SK-N-SH treated with all-trans-retinoic acid at 6 μM for 48 hours (cell line): Measurements from ENCODE around the gene IQSEC1.

Experiments used
- ATAC-seq: fragments of 200-7000 bp; cut with Tn5 transposase; 3 replicates; pipeline ENCODE4 v1.9.1; 2020; ENCODE audit warnings: mild to moderate bottlenecking, moderate library complexity
- ARNTL ChIP-seq: fragments of 450-650 bp; formaldehyde crosslinking; IDR thresholded peaks from 2 replicates; pipeline ENCODE4 v1.5.0; 2020; ENCODE audit warnings: low read depth, mild to moderate bottlenecking, moderate library complexity, borderline replicate concordance
- BACH2 ChIP-seq: fragments of 250-450 bp; sonication (Bioruptor Pico); IDR thresholded peaks from 2 replicates; pipeline ENCODE4 v1.9.0; 2021; ENCODE audit warnings: mild to moderate bottlenecking, borderline replicate concordance
- CSDC2 ChIP-seq: fragments of 250-450 bp; sonication (Bioruptor Pico); IDR thresholded peaks from 2 replicates; pipeline ENCODE4 v1.5.0; 2020; ENCODE audit warnings: mild to moderate bottlenecking, moderate library complexity
- CSRNP3 ChIP-seq: fragments of 250-450 bp; sonication (Bioruptor Pico); IDR thresholded peaks from 2 replicates; pipeline ENCODE4 v1.5.1; 2021; ENCODE audit warnings: mild to moderate bottlenecking, moderate library complexity
- ESRRG ChIP-seq: fragments of 250-450 bp; sonication (Bioruptor Pico); IDR thresholded peaks from 2 replicates; pipeline ENCODE4 v1.6.1; 2021; ENCODE audit warnings: mild to moderate bottlenecking
- GLIS3 ChIP-seq: fragments of 250-450 bp; sonication (Bioruptor Pico); IDR thresholded peaks from 2 replicates; pipeline ENCODE4 v1.5.0; 2020; ENCODE audit warnings: mild to moderate bottlenecking, moderate library complexity
- ISL1 ChIP-seq: fragments of 250-450 bp; sonication (Bioruptor Pico); IDR thresholded peaks from 2 replicates; pipeline ENCODE4 v2.1.2; 2022; ENCODE audit warnings: mild to moderate bottlenecking, moderate library complexity
- OSR1 ChIP-seq: fragments of 250-450 bp; sonication (Bioruptor Pico); IDR thresholded peaks from 2 replicates; pipeline ENCODE4 v1.8.0; 2022; ENCODE audit warnings: moderate library complexity, mild to moderate bottlenecking, inconsistent platforms
- PATZ1 ChIP-seq: fragments of 250-450 bp; sonication (Bioruptor Pico); IDR thresholded peaks from 2 replicates; pipeline ENCODE4 v1.8.0; 2020; ENCODE audit warnings: mild to moderate bottlenecking, moderate library complexity, borderline replicate concordance
- POU6F1 ChIP-seq: fragments of 250-450 bp; sonication (Bioruptor Pico); IDR thresholded peaks from 2 replicates; pipeline ENCODE4 v1.8.0; 2021; ENCODE audit warnings: low read depth, mild to moderate bottlenecking, moderate library complexity, borderline replicate concordance
- PPARA ChIP-seq: fragments of 250-450 bp; sonication (Bioruptor Pico); IDR thresholded peaks from 2 replicates; pipeline ENCODE4 v1.5.0; 2020; ENCODE audit warnings: mild to moderate bottlenecking, borderline replicate concordance
- RARB ChIP-seq: fragments of 250-450 bp; sonication (Bioruptor Pico); IDR thresholded peaks from 2 replicates; pipeline ENCODE4 v1.8.0; 2021; ENCODE audit warnings: mild to moderate bottlenecking, moderate library complexity
- SNAI2 ChIP-seq: fragments of 250-450 bp; sonication (Bioruptor Pico); IDR thresholded peaks from 2 replicates; pipeline ENCODE4 v1.5.0; 2020; ENCODE audit warnings: mild to moderate bottlenecking, moderate library complexity
- TCF4 ChIP-seq: fragments of 250-450 bp; sonication (Bioruptor Pico); IDR thresholded peaks from 2 replicates; pipeline ENCODE4 v1.8.0; 2021; ENCODE audit warnings: mild to moderate bottlenecking, moderate library complexity, borderline replicate concordance
- TOX ChIP-seq: fragments of 250-450 bp; sonication (Bioruptor Pico); IDR thresholded peaks from 2 replicates; pipeline ENCODE4 v1.8.0; 2021; ENCODE audit warnings: mild to moderate bottlenecking, moderate library complexity, borderline replicate concordance
- ZC3H10 ChIP-seq: fragments of 250-450 bp; sonication (Bioruptor Pico); IDR thresholded peaks from 2 replicates; pipeline ENCODE4 v1.5.1; 2021; ENCODE audit warnings: mild to moderate bottlenecking, moderate library complexity
- ZFP3 ChIP-seq: fragments of 250-450 bp; sonication (Bioruptor Pico); IDR thresholded peaks from 2 replicates; pipeline ENCODE4 v1.5.0; 2020; ENCODE audit warnings: mild to moderate bottlenecking, moderate library complexity
- ZFP30 ChIP-seq: fragments of 450-650 bp; formaldehyde crosslinking; IDR thresholded peaks from 2 replicates; pipeline ENCODE4 v1.5.0; 2022; ENCODE audit warnings: mild to moderate bottlenecking, moderate library complexity
- ZNF565 ChIP-seq: fragments of 450-650 bp; formaldehyde crosslinking; conservative IDR thresholded peaks from 2 replicates; pipeline ENCODE4 v1.5.0; 2020; ENCODE audit warnings: low read depth, mild to moderate bottlenecking, moderate library complexity
- ZNF70 ChIP-seq: fragments of 450-650 bp; formaldehyde crosslinking; IDR thresholded peaks from 2 replicates; pipeline ENCODE4 v1.5.0; 2020; ENCODE audit warnings: mild to moderate bottlenecking, moderate library complexity
- ZNF8 ChIP-seq: fragments of 450-650 bp; formaldehyde crosslinking; IDR thresholded peaks from 2 replicates; pipeline ENCODE4 v1.5.0; 2020; ENCODE audit warnings: mild to moderate bottlenecking, moderate library complexity
- TF ChIP-seq, protein P1 (sequence below): fragments of 250-450 bp; sonication (Bioruptor Pico); IDR thresholded peaks from 2 replicates; pipeline ENCODE4 v1.5.0; 2020; ENCODE audit warnings: mild to moderate bottlenecking, moderate library complexity
- TF ChIP-seq, protein P2 (sequence below): fragments of 250-450 bp; sonication (Bioruptor Pico); IDR thresholded peaks from 2 replicates; pipeline ENCODE4 v1.5.1; 2020; ENCODE audit warnings: low read depth, mild to moderate bottlenecking, moderate library complexity

The IQSEC1 gene

DNA sequence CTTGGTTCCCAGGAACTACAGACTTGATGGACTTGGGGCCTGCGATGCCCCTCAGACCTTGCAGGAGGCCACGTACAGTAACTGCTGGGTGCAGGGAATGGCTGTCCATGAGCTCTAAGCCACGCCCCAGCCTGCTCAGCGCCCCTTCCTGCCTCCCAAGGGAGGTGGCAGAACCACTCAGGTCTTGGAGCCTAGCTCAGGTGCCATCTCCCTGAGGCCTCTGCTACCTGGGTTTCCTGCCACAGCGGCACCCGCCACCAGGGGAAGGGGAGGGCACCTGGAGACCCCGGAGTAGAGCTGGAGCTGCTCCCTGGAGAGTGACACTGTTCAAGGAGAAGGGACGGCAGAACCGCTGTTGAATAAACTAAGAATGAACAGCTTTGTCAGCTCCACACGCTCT is 154.0 kb downstream of the IQSEC1 start (continued):
- TF ChIP-seq, protein P1, sequence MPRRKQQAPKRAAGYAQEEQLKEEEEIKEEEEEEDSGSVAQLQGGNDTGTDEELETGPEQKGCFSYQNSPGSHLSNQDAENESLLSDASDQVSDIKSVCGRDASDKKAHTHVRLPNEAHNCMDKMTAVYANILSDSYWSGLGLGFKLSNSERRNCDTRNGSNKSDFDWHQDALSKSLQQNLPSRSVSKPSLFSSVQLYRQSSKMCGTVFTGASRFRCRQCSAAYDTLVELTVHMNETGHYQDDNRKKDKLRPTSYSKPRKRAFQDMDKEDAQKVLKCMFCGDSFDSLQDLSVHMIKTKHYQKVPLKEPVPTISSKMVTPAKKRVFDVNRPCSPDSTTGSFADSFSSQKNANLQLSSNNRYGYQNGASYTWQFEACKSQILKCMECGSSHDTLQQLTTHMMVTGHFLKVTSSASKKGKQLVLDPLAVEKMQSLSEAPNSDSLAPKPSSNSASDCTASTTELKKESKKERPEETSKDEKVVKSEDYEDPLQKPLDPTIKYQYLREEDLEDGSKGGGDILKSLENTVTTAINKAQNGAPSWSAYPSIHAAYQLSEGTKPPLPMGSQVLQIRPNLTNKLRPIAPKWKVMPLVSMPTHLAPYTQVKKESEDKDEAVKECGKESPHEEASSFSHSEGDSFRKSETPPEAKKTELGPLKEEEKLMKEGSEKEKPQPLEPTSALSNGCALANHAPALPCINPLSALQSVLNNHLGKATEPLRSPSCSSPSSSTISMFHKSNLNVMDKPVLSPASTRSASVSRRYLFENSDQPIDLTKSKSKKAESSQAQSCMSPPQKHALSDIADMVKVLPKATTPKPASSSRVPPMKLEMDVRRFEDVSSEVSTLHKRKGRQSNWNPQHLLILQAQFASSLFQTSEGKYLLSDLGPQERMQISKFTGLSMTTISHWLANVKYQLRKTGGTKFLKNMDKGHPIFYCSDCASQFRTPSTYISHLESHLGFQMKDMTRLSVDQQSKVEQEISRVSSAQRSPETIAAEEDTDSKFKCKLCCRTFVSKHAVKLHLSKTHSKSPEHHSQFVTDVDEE (CRISPR knock-in tag), result no peak
- TF ChIP-seq ZFP3 (CRISPR knock-in tag), result no peak
- TF ChIP-seq ZNF565 (CRISPR knock-in tag), result no peak
- no peak for TF ChIP-seq ZC3H10 (CRISPR knock-in tag)
- no peak for TF ChIP-seq TOX (CRISPR knock-in tag)
- TF ChIP-seq, all 23 proteins: peak for 0

DNA sequence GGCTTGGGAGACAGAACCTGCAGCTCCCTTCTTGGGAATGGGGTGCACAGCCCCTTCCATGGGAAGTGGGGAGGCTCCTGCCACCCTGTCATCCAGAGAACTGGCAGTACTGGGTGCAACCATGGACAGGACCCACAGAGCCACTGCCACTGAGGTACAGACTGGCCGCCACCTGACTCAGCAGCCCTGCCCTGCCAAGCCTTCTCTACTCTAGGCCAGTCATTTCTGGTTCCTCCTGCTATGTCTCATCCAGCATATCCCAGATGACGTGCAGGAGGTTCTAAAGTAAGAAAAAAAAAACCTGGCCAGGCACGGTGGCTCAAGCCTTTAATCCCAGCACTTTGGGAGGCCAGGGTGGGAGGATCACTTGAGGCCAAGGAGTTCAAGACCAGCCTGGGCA is 155.0 kb downstream of the IQSEC1 start:
- TF ChIP-seq ZNF8 (CRISPR knock-in tag), result no peak
- no peak for TF ChIP-seq ZNF565 (CRISPR knock-in tag)
- ATAC-seq, result no peak

DNA sequence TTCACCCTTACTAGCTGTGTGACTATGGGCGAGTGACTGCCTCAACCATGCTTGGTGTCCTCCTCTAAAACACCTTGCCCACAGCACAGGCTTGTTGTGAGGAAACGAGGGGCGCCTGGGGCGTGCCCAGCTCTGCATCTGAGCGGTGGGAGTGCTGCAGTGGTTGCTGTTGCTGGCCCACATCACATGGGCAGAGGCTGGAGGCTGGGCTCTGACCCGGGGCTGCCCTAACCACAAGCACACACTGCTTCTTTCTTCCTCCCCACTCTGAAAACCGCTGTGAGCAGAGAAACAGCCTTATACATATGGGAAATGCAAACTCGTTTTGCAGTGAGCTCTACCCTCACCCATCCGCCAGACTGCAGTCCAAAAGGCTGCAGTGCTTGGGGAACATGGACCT is 157.1 kb downstream of the IQSEC1 start:
- ATAC-seq, result no peak
- TF ChIP-seq RARB (CRISPR knock-in tag), result no peak
- no peak for TF ChIP-seq GLIS3 (CRISPR knock-in tag)
- TF ChIP-seq ZFP30 (CRISPR knock-in tag), result no peak
- no peak for TF ChIP-seq ZNF8 (CRISPR knock-in tag)
- no peak for TF ChIP-seq ZNF70 (CRISPR knock-in tag)
- no peak for TF ChIP-seq SNAI2 (CRISPR knock-in tag)
- no peak for TF ChIP-seq ISL1 (CRISPR knock-in tag)
- TF ChIP-seq ZFP3 (CRISPR knock-in tag), result no peak
- TF ChIP-seq PATZ1 (CRISPR knock-in tag), result no peak
- TF ChIP-seq TCF4 (CRISPR knock-in tag), result no peak
- no peak for TF ChIP-seq ZNF565 (CRISPR knock-in tag)
- TF ChIP-seq CSRNP3 (CRISPR knock-in tag), result no peak
- TF ChIP-seq OSR1 (CRISPR knock-in tag), result no peak
- TF ChIP-seq TOX (CRISPR knock-in tag), result no peak
- TF ChIP-seq ESRRG (CRISPR knock-in tag), result no peak

DNA sequence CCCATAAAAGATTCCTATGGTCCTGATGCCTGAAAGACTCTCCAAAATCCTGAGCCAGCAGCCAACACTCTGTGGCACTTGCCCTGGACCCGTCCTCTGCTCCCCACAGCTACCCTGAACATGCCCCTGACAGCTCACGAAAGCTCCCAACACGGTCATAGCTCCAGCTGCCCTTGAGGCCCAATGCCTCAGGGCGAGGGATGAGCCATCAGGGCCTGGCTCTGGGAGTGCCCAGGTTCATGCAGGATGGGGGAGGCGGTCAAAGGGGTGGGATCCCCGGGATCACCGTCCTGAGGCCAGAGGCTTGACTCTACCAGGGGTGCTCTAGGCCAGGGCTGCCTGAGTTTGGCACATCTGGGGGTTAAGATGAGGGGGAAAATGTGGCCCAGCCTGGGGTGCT is 159.1 kb downstream of the IQSEC1 start:
- TF ChIP-seq GLIS3 (CRISPR knock-in tag) (no peak), CSDC2 (CRISPR knock-in tag) (no peak), ARNTL (CRISPR knock-in tag) (no peak), BACH2 (no peak), POU6F1 (no peak), PPARA (no peak), ESRRG (CRISPR knock-in tag) (no peak)
- TF ChIP-seq, protein P2, sequence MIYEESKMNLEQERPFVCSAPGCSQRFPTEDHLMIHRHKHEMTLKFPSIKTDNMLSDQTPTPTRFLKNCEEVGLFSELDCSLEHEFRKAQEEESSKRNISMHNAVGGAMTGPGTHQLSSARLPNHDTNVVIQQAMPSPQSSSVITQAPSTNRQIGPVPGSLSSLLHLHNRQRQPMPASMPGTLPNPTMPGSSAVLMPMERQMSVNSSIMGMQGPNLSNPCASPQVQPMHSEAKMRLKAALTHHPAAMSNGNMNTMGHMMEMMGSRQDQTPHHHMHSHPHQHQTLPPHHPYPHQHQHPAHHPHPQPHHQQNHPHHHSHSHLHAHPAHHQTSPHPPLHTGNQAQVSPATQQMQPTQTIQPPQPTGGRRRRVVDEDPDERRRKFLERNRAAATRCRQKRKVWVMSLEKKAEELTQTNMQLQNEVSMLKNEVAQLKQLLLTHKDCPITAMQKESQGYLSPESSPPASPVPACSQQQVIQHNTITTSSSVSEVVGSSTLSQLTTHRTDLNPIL (CRISPR knock-in tag), result no peak
- ATAC-seq, result no peak
